ENCODE data around the gene OSTF1.

Gene OSTF1

DNA sequence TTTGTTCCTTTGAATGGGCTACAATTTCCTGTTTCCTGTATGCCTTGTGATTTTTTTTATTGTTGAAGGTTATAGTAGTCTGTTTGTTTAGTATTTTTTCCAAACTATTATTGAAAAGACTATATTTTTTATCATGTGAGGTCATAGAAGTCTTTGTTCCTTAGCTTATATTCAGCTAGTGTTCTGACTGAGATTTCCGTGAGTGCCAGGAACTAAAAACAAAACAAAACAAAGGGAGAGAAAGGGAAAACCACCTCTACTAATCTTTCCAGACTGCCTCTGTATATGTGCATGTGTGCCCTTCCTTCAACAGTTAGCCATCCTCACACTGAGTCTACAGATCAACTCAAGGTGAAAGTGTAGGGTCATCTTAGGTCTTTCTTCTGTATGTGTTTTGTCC lies 79.0 kb downstream of the OSTF1 start:
- no peak for DNase-seq (ENCODE audit: low spot score)

DNA sequence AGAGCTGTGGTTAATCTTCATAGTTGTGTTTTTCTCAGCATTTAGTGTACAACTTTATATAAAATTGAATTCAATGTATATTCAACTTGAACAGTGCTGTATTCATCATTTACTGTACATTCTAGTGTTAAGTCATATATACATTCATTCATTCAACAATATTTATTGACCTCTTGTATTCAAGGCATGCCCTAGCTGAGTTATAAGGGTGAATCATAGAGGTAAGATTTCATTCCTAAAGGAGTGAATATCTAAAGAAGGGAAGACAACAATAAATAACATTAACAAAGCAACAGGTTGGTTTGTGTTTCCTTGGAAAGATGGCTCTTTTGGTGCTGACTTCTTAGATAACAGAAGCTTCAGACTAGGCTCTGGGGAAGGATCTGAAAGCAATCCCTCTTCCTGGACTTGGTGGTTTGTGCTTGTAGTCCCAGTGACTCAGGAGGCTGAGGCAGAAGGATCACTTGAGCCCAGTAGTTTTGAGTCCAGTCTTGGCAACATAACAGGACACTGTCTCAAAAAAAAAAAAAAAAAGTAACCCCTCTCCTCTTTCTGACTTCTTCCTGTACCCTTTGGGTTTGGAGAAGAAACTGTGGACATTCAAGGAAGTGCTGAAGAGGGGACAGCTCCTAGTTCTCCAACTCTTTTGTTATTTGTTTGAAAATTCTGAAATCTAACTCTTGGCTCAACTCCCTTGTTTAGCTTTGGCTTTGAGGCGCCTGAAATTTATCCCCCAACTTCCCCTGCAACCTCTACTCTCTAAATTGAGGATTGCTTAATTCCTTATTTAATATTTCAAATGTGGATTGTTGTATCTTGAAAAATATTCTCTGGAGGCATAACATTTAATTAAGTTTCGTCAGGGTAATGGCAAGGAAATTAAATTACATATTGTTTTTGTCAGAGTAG lies 80.2 kb downstream of the OSTF1 start:
- no peak for DNase-seq (ENCODE audit: low spot score)

DNA sequence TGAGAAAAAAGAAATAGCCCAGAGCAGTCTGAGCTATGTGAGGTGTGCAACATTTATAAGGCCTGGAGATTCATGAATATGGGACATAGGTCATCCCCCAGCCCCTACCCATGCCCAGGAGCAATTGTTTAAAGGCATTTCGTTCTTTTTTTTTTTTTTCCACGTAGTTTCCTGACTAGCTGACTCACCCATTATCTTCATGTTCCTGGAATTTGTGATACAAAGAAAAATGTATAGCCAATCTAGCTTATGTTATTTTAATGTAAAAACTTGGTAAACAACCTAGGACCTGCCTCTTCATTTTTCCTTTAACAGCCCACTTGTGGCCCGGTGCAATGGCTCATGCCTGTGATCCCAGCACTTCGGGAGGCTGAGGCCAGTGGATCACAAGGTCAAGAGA lies 81.3 kb downstream of the OSTF1 start:
- DNase-seq (ENCODE audit: low spot score), result no peak

DNA sequence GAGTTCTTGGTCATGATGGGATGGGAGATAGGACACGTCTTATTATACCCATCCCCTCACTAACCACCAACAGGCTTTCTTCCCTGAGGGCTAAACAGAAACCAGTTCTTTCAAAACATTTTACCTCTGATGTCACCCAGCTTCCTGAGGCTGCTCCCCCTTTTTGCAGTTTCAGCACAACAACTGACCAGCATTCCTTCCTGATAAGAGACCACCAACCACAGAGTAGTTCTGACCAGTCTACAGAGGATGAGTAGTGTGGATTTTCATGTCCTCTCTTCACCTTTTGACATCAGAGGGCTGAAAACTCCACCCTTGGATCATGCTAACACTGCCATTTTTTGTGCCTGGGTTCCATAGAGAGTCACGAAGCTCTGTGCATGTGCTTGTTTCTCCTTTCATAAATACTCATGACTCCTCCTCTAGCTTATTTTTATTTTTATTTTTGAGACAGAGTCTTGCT lies 82.6 kb downstream of the OSTF1 start:
- no peak for DNase-seq (ENCODE audit: low spot score)

DNA sequence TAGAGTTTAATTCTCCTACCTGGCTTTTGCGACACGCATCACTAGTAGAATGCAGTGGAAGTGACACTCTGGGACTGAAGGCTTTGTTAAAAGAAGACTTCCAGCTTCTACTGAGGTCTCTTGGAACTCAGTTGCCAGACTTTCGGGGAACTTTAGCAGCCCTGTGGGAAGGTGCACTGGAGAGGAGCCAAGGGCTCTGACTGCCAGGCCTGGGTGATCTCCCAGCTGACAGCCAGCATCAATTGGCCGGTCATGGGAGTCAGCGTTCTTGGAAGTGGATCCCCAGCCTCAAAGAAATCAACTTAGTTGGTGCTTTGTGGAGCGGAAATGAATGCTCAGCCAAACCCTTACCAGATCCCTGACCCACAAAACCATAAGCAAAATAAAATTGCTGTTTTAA lies 87.1 kb downstream of the OSTF1 start:
- DNase-seq (ENCODE audit: low spot score), result no peak

DNA sequence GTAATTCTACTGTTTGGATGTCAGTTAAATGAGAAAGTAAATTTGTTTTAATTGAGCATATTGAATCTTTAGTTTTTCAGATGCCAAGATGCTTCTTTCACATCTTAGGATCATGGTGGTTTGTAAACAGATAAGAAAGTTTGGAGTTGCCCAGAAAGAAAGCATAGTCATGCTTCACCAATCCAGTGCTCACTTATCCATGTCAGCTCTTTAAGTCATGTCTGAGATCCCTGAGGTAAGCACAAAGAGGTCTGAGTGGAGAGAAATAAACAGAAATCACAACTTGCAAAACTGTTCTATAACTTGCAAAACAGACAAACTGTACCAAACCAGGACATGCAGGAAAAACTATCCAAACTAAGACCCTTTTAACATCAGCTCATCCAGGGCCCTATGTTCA lies 87.7 kb downstream of the OSTF1 start:
- DNase-seq (ENCODE audit: low spot score), result no peak

DNA sequence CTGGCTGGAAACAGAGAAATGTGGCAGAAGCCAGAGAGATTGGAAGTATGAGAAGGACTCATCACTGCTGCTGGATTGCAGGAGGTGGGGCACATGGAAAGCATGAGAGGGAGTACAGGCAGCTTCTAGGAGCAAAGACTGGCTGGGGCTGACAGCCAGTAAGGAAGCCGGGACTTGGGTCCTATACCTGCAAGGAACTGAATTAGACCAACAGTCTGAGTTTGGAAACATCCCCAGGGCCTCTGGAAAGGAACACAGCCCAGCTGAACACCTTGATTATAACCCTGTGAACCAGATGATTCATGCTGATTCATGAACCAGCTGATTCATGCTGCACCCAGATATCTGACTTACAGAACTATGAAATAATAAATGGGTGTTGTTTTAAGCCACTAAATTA lies 93.4 kb downstream of the OSTF1 start:
- DNase-seq (ENCODE audit: low spot score), result no peak

DNA sequence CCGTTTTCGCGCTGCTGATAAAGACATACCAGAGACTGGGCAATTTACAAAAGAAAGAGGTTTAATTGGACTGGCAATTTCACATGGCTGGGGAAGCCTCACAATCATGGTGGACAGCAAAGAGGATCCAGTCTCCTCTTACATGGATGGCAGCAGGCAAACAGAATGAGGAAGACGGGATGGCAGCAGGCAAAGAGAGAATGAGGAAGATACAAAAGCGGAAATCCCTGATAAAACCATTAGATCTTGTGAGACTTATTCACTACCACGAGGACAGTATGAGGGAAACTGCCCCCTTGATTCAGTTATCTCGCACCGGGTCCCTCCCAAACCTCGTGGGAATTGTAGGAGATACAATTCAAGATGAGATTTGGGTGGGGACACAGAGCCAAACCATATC lies 95.0 kb downstream of the OSTF1 start:
- DNase-seq (ENCODE audit: low spot score), result no peak

DNA sequence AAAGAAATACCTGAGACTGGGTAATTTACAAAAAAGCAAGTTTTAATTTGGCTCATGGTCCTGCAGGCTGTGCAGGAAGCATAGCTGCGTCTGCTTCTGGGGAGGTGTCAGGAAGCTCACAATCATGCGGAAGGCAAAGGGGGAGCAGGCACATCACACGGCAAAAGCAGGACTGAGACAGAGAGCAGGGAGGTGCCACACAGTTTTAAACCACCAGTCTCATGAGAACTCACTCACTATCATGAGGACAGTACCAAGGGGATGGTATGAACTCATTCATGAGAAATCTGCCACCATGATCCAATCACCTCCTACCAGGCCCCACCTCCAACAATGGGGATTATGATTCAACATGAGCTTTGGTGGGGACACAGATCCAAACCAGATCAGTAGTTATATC lies 96.2 kb downstream of the OSTF1 start:
- no peak for DNase-seq (ENCODE audit: low spot score)

DNA sequence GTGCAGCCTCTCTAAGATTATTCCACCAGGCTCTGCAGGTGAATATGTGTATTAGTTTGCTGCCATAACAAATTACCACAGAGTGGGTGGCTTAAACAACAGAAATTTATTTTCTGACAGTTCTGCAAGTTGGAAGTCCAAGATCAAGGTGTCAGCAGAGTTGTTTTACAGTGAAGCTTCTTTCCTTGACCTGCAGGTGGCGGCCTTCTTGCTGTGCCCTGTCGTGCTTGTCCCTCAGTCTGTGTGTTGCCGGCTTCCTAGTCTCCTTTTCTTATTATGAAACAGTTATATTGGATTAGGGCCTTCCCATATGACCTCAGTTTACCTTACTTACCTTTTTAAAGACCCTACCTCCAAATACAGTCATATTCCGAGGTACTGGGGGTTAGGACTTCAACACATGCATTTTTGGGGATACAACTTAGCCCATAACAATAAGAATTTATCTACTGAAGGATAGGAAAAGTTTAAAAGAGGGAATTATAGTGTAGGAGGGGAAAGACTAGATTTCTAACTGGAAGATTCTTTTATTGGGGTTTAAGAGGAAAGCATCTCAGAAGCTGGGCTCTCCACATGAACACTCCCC lies 97.4 kb downstream of the OSTF1 start:
- peak; percentile 17 for DNase-seq (ENCODE audit: low spot score)

DNA sequence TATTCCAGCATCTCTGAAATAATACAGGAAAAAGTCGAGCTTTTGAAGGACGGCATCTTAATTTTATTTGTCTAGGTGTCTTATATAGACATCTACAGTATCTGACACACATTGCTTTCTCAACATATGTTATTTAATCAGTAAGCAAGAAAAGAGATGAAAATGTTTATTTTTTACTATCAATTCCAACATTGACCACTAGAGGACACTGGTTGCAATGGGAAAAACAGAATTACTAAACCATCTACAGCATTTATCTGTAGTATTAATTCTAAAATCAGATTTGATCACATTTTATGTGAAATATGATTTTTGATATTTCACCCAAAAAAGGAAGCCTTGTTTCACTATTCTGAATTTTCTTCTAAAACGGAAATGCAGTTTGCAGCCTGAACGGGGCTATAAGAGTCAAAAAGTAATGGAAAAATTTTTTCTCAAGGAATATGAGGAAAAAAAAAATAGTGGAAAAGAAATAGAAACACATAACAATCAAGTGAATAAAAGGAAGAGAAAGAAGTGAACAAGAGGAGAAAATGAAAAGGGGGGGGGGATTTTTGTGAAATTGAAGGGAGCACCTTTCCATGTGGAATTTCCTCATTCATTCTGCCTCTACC lies 98.6 kb downstream of the OSTF1 start:
- DNase-seq (ENCODE audit: low spot score), result peak; percentile 34

DNA sequence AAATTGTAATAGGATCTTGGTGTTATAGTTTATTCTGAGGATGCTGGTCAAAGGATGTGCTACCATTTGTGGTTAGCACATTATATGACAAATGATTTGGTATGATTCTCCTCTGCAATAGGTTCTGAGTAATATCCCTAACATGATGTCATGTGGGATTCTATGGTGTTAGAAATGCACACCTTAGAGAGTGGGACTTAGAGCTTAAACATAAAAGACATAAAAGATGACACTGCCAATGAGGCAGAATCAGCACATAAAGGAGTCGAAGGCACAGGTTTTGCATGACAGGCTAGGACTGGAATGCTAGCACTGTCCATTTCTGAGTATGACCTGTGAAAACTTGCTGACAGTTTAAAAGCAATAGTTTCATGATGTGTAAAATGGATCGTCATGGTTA lies 100.4 kb downstream of the OSTF1 start:
- no peak for DNase-seq (ENCODE audit: low spot score)

DNA sequence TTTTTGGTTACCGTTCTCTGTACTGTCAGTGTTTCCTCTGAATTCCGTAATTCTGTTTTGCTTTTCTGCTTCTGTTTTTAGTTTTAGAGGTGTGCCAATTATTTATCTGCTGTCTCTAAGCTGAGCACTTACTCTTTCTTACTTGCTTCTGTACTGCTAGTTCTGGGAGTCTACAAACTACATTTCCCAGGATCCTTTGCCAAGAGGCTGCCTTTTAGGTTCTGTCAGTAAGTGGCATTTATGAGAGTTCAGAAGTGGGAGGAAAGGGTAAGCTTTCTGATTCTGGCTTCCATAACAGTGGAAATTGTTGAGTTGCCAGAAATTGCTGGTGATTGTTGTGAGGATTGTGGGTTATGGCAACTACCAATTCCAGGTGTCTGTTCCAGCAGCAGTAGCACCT lies 102.4 kb downstream of the OSTF1 start:
- no peak for DNase-seq (ENCODE audit: low spot score)

Measured in AG08395 (cell line).